ENCODE measurements around the gene ACSL1. TPM values are rescaled to one million over a fixed set of nuclear protein-coding genes. Genes with fewer than 3 reads are reported as not detected.

The ACSL1 gene
- total and polyA plus RNA-seq, 2 of the 8 experiments (the other 6 are each of a cell fraction or from before 2014, with no cell fraction given) = 2.3 to 8.7 TPM

GRCh38 chr4:184843984-184844554 lies 18.3 kb upstream of the ACSL1 start:
- H3K27me3 ChIP-seq (replicated peaks in 1 of 4; ENCODE audit: control insufficient read depth in 3 of 4, extremely low read depth in 1 of 4, insufficient read depth in 3 of 4, low read length in 3 of 4) = no peaks in the 10 kb centered on the region
- ChIA-PET CTCF (ENCODE audit: partially characterized antibody) (interaction anchor here (0.6 kb wide), 1 partner anchor 10 kb away, joined by 3 read pairs; no protein-coding TSS in a partner anchor), POLR2A (ENCODE audit: partially characterized antibody) (no interaction called here)
- no peaks in the 10 kb centered on the region for H3K79me1 ChIP-seq (ENCODE audit: low read depth, low read length)
- H3K4ac ChIP-seq (replicated peaks; ENCODE audit: insufficient read length, low read depth, low read length) = no peak overlapping the region
- H2BK12ac ChIP-seq (ENCODE audit: low read depth, low read length) = no peak overlapping the region
- no peak overlapping the region for H2AK5ac ChIP-seq (ENCODE audit: low read depth, low read length)
- DNase-seq (ENCODE audit: low read depth in 1 of 2, low spot score in 2 of 2) (no peak), FAIRE-seq (no peak)
- no peak overlapping the region for H3K56ac ChIP-seq (replicated peaks; ENCODE audit: insufficient read length, low read depth, low read length)
- H4K91ac ChIP-seq (replicated peaks; ENCODE audit: insufficient read length, low read length) = no peak overlapping the region
- 90% methylated on average over 16 of the region's 16 CpGs; no CpG with 5 or more reads in 1 of the 2 experiments for WGBS, 2 experiments (ENCODE audit: extremely low coverage in 1 of 2, insufficient coverage in 1 of 2, insufficient read length in 1 of 2, insufficient replicate concordance in 2 of 2, low coverage in 1 of 2, low lambda C conversion rate in 2 of 2, missing lambda C conversion rate in 1 of 2)
- H3K14ac ChIP-seq (ENCODE audit: insufficient read length) = no peak overlapping the region
- no peak overlapping the region for H3K23ac ChIP-seq (ENCODE audit: insufficient read length)
- no peak overlapping the region for H3K27ac ChIP-seq (ENCODE audit: low read depth, low read length)
- H3K4me3 ChIP-seq (ENCODE audit: extremely low read depth in 1 of 4, insufficient read depth in 2 of 4, low read depth in 3 of 4, low read length in 4 of 4) = no peak overlapping the region
- no peaks in the 10 kb centered on the region for H3K36me3 ChIP-seq (ENCODE audit: control insufficient read depth in 2 of 4, insufficient read depth in 4 of 4, low read length in 3 of 4)
- no peak overlapping the region for H3K9ac ChIP-seq (replicated peaks in 1 of 4; ENCODE audit: extremely low read depth in 1 of 4, low read depth in 3 of 4, low read length in 3 of 4)
- no peak overlapping the region for H2BK15ac ChIP-seq (ENCODE audit: low read length)
- no peak overlapping the region; the same call in 1 of the 2 replicates for H4K8ac ChIP-seq (ENCODE audit: extremely low read depth, insufficient read depth, low read length)
- no peak overlapping the region for H2BK20ac ChIP-seq (ENCODE audit: low read length)
- H4K20me1 ChIP-seq (replicated peaks in 1 of 2; ENCODE audit: control insufficient read depth in 1 of 2, insufficient read depth in 2 of 2, low read length in 2 of 2) = no peaks in the 10 kb centered on the region
- no peaks in the 10 kb centered on the region for H3K9me3 ChIP-seq (ENCODE audit: insufficient read depth in 2 of 2, low read depth in 1 of 2, low read length in 1 of 2)
- no peaks in the 10 kb centered on the region for H3K79me2 ChIP-seq (ENCODE audit: control insufficient read depth in 1 of 2, insufficient read depth in 2 of 2, low read length in 2 of 2)
- no peaks in the 10 kb centered on the region for H3K23me2 ChIP-seq (ENCODE audit: low read depth, low read length)
- H2AFZ ChIP-seq (ENCODE audit: low read length) = no peak overlapping the region
- no peak overlapping the region for H3K4me2 ChIP-seq (ENCODE audit: insufficient read depth in 1 of 2, low read depth in 2 of 2, low read length in 2 of 2)
- H2BK120ac ChIP-seq (replicated peaks; ENCODE audit: low read depth, low read length) = no peak overlapping the region
- H4K5ac ChIP-seq (ENCODE audit: insufficient read length, low read depth, low read length) = no peak overlapping the region
- TF ChIP-seq SIX5 (IDR thresholded peaks at IDR 0.05; ENCODE audit: low read depth, low read length) = no peak
- no peak for TF ChIP-seq ZNF274 (IDR thresholded peaks at IDR 0.05; ENCODE audit: borderline replicate concordance, extremely low read depth, low read length)
- TF ChIP-seq, protein P1, sequence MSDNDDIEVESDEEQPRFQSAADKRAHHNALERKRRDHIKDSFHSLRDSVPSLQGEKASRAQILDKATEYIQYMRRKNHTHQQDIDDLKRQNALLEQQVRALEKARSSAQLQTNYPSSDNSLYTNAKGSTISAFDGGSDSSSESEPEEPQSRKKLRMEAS (IDR thresholded peaks at IDR 0.05) = no peak
- TF ChIP-seq TBP (IDR thresholded peaks at IDR 0.05; ENCODE audit: low read depth, low read length) = no peak
- TF ChIP-seq TAF1 (IDR thresholded peaks at IDR 0.05; ENCODE audit: low read depth, low read length) = no peak
- TF ChIP-seq KDM5A (IDR thresholded peaks at IDR 0.05; ENCODE audit: low read length) = no peak
- H3K4me1 ChIP-seq (replicated peaks in 1 of 4; ENCODE audit: control insufficient read depth in 3 of 4, insufficient read depth in 4 of 4, low read length in 3 of 4) = no peaks in the 10 kb centered on the region
- no peak overlapping the region for H2BK5ac ChIP-seq (ENCODE audit: low read depth, low read length)
- H3K18ac ChIP-seq (ENCODE audit: extremely low read depth, low read length) = no peak overlapping the region

Measured in H1 (cell line).